HCT116 (cell line): Measurements from ENCODE around the gene ARHGAP8. TPM values are rescaled to one million over a fixed set of nuclear protein-coding genes. Genes with fewer than 3 reads are reported as not detected.

ENCODE experiments used
- ATAC-seq: fragments of 200-7000 bp; cut with Tn5 transposase; 2 replicates; pipeline ENCODE4 v1.9.1; 2020; ENCODE audit warnings: mild to moderate bottlenecking, moderate library complexity
- BruUV-seq: library from RNA; stranded (reverse); fragments of 400-500 nt; replicated peaks from 2 replicates; lab custom pipeline; 2021; lab: Mats Ljungman, UMichigan
- CTCF ChIA-PET: fragments of 300-600 bp; sonication (Branson Sonifier 250); formaldehyde crosslinking; loops from one replicate; lab custom pipeline; 2021; ENCODE audit warnings: antibody characterized with exemption; lab: Charles Lee
- POLR2A ChIA-PET: fragments of 300-600, 350-600 bp; sonication (Branson Sonifier 250); formaldehyde crosslinking; loops from one replicate; lab custom pipeline; 2021; ENCODE audit warnings: antibody characterized with exemption; lab: Charles Lee
- RAD21 ChIA-PET, 2 experiments: fragments of 300-600 bp; sonication (Branson Sonifier 250); formaldehyde crosslinking; loops; one replicate each; lab custom pipeline; 2023; ENCODE audit warnings: low total read pairs in 2 of 2; ENCODE audit not compliant: uncharacterized antibody in 2 of 2, unreplicated experiment in 2 of 2, low non-redundant PET in 1 of 2; lab: Charles Lee
- DNase-seq: peaks from one replicate; pipeline ENCODE4 v3.0.0-alpha.2; 2010; ENCODE audit warnings: low read depth, low spot score
- H2AFZ ChIP-seq: fragments of 200-600 bp; shearing (Covaris generic), sonication (generic); 2 replicates; pipeline ENCODE4 v1.6.1; 2017; ENCODE audit warnings: low read depth, mixed run types, mixed read lengths, antibody characterized with exemption, low read length; ENCODE audit not compliant: poor library complexity, severe bottlenecking
- H3K27ac ChIP-seq: 2 replicates; pipeline ENCODE4 v1.5.1; 2012; ENCODE audit warnings: low read depth, low read length
- H3K27me3 ChIP-seq: fragments of 200-600 bp; sonication (generic); 2 replicates; pipeline ENCODE4 v1.6.1; 2016; ENCODE audit warnings: mixed run types, low read length, mixed read lengths; ENCODE audit not compliant: insufficient read depth
- H3K36me3 ChIP-seq, 2 experiments: fragments of 200-500 bp in 1 of 2; fragments of 200-600 bp in 1 of 2; sonication (Bioruptor generic) in 1 of 2; sonication (generic) in 1 of 2; 2 replicates each; pipeline versions ENCODE4 v1.5.1 to v1.6.1; 2014 to 2016; ENCODE audit warnings: low read length in 2 of 2, inconsistent platforms in 1 of 2, mixed read lengths in 1 of 2, mixed run types in 1 of 2; ENCODE audit not compliant: insufficient read depth in 2 of 2, control insufficient read depth in 1 of 2
- H3K4me1 ChIP-seq, 2 experiments: fragments of 200-600 bp in 1 of 2; sonication (generic) in 1 of 2; 2 replicates each; pipeline versions ENCODE4 v1.5.1 to v1.6.1; 2012 to 2017; ENCODE audit warnings: low read length in 2 of 2, inconsistent platforms in 1 of 2, mild to moderate bottlenecking in 1 of 2, mixed read lengths in 1 of 2, mixed run types in 1 of 2, moderate library complexity in 1 of 2; ENCODE audit not compliant: insufficient read depth in 2 of 2, control insufficient read depth in 1 of 2
- H3K4me2 ChIP-seq: fragments of 200-600 bp; sonication (generic); 2 replicates; pipeline ENCODE4 v1.6.1; 2017; ENCODE audit warnings: mixed run types, low read length, mixed read lengths
- H3K4me3 ChIP-seq, 2 experiments: fragments of 200-600 bp in 1 of 2; sonication (generic) in 1 of 2; replicated peaks in 1 of 2; 2 replicates each; pipeline ENCODE4 v1.5.1; 2011 to 2016; ENCODE audit warnings: low read length in 2 of 2, control low read depth in 1 of 2, low read depth in 1 of 2, mild to moderate bottlenecking in 1 of 2, mixed read lengths in 1 of 2, mixed run types in 1 of 2
- H3K79me2 ChIP-seq: fragments of 200-600 bp; sonication (generic); 2 replicates; pipeline ENCODE4 v1.6.1; 2017; ENCODE audit warnings: mild to moderate bottlenecking, mixed run types, low read length, moderate library complexity, mixed read lengths; ENCODE audit not compliant: insufficient read depth
- H3K9ac ChIP-seq: fragments of 200-600 bp; sonication (generic); 2 replicates; pipeline ENCODE4 v1.6.1; 2016; ENCODE audit warnings: low read length, mixed read lengths
- H3K9me2 ChIP-seq: fragments of 200-600 bp; sonication (generic), shearing (Covaris generic); 2 replicates; pipeline ENCODE4 v1.6.1; 2017; ENCODE audit warnings: mixed run types, mild to moderate bottlenecking, moderate library complexity; ENCODE audit not compliant: insufficient read depth
- H3K9me3 ChIP-seq, 2 experiments: fragments of 200-500 bp in 1 of 2; fragments of 200-600 bp in 1 of 2; sonication (Bioruptor generic) in 1 of 2; sonication (generic) in 1 of 2; 2 replicates each; pipeline ENCODE4 v1.6.1; 2014 to 2017; ENCODE audit warnings: low read length in 2 of 2, mixed read lengths in 2 of 2, inconsistent platforms in 1 of 2, low read depth in 1 of 2, mild to moderate bottlenecking in 1 of 2, mixed run types in 1 of 2, moderate library complexity in 1 of 2; ENCODE audit not compliant: control insufficient read depth in 1 of 2, insufficient read depth in 1 of 2
- H4K20me1 ChIP-seq: fragments of 200-600 bp; sonication (generic), shearing (Covaris generic); 2 replicates; pipeline ENCODE4 v1.6.1; 2017; ENCODE audit warnings: mixed run types, mild to moderate bottlenecking, moderate library complexity; ENCODE audit not compliant: insufficient read depth
- CBX3 ChIP-seq: IDR thresholded peaks from 2 replicates; pipeline ENCODE4 v1.6.1; 2012; ENCODE audit warnings: low read depth
- CEBPB ChIP-seq: IDR thresholded peaks from 2 replicates; pipeline ENCODE4 v1.6.1; 2012; ENCODE audit warnings: low read depth
- EZH2phosphoT487 ChIP-seq: fragments of 200-600 bp; IDR thresholded peaks from 2 replicates; pipeline ENCODE4 v1.6.1; 2018; ENCODE audit warnings: antibody characterized with exemption, borderline replicate concordance
- FOSL1 ChIP-seq: IDR thresholded peaks from 2 replicates; pipeline ENCODE4 v1.6.1; 2012; ENCODE audit warnings: low read depth
- JUND ChIP-seq: IDR thresholded peaks from 2 replicates; pipeline ENCODE4 v1.6.1; 2012
- POLR2A ChIP-seq: IDR thresholded peaks from 2 replicates; pipeline ENCODE4 v1.7.0; 2011; ENCODE audit warnings: borderline replicate concordance; ENCODE audit not compliant: insufficient read depth, insufficient read length; ENCODE audit errors: extremely low read depth
- POLR2AphosphoS5 ChIP-seq: IDR thresholded peaks from 2 replicates; pipeline ENCODE4 v1.6.1; 2011; ENCODE audit warnings: mild to moderate bottlenecking, low read depth, low read length, moderate library complexity
- SP1 ChIP-seq: IDR thresholded peaks from 2 replicates; pipeline ENCODE4 v1.6.1; 2012; ENCODE audit warnings: low read depth
- SRF ChIP-seq: IDR thresholded peaks from 2 replicates; pipeline ENCODE4 v1.6.1; 2012; ENCODE audit warnings: low read depth
- TCF7L2 ChIP-seq: IDR thresholded peaks from 2 replicates; pipeline ENCODE4 v1.7.0; 2011; ENCODE audit warnings: borderline replicate concordance, inconsistent platforms; ENCODE audit not compliant: insufficient read depth, insufficient read length; ENCODE audit errors: extremely low read depth
- YY1 ChIP-seq: IDR thresholded peaks from 2 replicates; pipeline ENCODE4 v1.6.1; 2011; ENCODE audit warnings: low read length, low read depth, moderate library complexity, mild to moderate bottlenecking; ENCODE audit not compliant: insufficient replicate concordance; ENCODE audit errors: extremely low read depth
- ZFX ChIP-seq: fragments of 450-650 bp; IDR thresholded peaks from 2 replicates; pipeline ENCODE4 v1.6.1; 2017
- ZNF274 ChIP-seq: fragments of 200-500 bp; sonication (Bioruptor generic); IDR thresholded peaks from 2 replicates; pipeline ENCODE4 v1.6.1; 2014; ENCODE audit warnings: mild to moderate bottlenecking, low read depth, low read length, inconsistent platforms
- intact Hi-C: fragments of 100-400 bp; cut with micrococcal nuclease; formaldehyde crosslinking; loops from 2 replicates; pipeline ENCODE4 v1.10.0; 2022
- total RNA-seq: library from RNA; stranded (reverse); gene quantifications from one replicate; pipeline ENCODE4 v1.2.1, GENCODE V29; 2021; ENCODE audit not compliant: unreplicated experiment
- TF ChIP-seq, protein P1 (sequence below): IDR thresholded peaks from 2 replicates; pipeline ENCODE4 v1.6.1; 2011; ENCODE audit warnings: mild to moderate bottlenecking, low read length, moderate library complexity; ENCODE audit not compliant: insufficient replicate concordance; ENCODE audit errors: extremely low read depth
- TF ChIP-seq, protein P2 (sequence below): IDR thresholded peaks from 2 replicates; pipeline ENCODE4 v1.6.1; 2012
- TF ChIP-seq, protein P3 (sequence below), 3 experiments: fragments of 200-600 bp in 1 of 3; sonication (generic) in 1 of 3; IDR thresholded peaks in 2 of 3; conservative IDR thresholded peaks in 1 of 3; 2 replicates each; pipeline ENCODE4 v1.5.1; 2012 to 2017; ENCODE audit warnings: low read depth in 2 of 3, low read length in 2 of 3, antibody characterized with exemption in 1 of 3, borderline replicate concordance in 1 of 3, control low read depth in 1 of 3, mild to moderate bottlenecking in 1 of 3, mixed read lengths in 1 of 3, mixed run types in 1 of 3, moderate library complexity in 1 of 3; ENCODE audit not compliant: insufficient read depth in 1 of 3
- TF ChIP-seq, protein P4 (sequence below): IDR thresholded peaks from 2 replicates; pipeline ENCODE4 v1.6.1; 2012

The ARHGAP8 gene
- total RNA-seq, 1 experiment from 2014 or later, result 67.5 TPM

DNA sequence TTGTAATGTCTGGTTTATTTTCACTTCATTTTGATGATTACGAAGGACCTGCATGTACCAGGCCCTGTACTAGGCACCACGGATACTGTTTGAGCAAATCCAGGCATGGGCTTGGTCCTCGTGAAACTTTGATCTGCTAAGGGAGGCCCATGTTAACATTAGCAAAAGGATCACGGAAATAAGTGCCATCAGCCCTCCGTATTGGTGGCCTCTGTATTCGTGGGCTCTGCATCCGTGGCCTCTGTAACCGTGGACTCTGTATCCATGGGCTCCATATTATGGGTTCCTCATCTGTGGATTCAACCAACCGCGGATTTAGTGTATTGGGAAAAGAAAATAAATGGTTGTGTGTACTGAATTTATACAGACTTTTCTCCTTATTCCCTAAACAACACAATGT lies 8.7 kb downstream of the ARHGAP8 start:
- no peak overlapping the region for H2AFZ ChIP-seq
- peaks cover 12% of the 10 kb centered on the region; the same call in 1 of the 2 replicates for H4K20me1 ChIP-seq
- DNase-seq (no peak), ATAC-seq (no peak)
- H3K4me2 ChIP-seq, result no peak overlapping the region
- ChIA-PET POLR2A (no interaction called here), CTCF (no interaction called here), RAD21 (interaction anchor here in 1 of 2 experiments (0.5 kb wide), 1 partner anchor 13 kb away, joined by 4 read pairs; no protein-coding TSS in a partner anchor)
- peaks cover 27 to 32% of the 10 kb centered on the region in 2 experiments for H3K4me1 ChIP-seq
- no peak for TF ChIP-seq FOSL1
- TF ChIP-seq TCF7L2, result no peak
- TF ChIP-seq ZFX, result no peak
- no peak for TF ChIP-seq ZNF274
- TF ChIP-seq YY1, result no peak
- TF ChIP-seq SRF, result no peak
- TF ChIP-seq, protein P1, sequence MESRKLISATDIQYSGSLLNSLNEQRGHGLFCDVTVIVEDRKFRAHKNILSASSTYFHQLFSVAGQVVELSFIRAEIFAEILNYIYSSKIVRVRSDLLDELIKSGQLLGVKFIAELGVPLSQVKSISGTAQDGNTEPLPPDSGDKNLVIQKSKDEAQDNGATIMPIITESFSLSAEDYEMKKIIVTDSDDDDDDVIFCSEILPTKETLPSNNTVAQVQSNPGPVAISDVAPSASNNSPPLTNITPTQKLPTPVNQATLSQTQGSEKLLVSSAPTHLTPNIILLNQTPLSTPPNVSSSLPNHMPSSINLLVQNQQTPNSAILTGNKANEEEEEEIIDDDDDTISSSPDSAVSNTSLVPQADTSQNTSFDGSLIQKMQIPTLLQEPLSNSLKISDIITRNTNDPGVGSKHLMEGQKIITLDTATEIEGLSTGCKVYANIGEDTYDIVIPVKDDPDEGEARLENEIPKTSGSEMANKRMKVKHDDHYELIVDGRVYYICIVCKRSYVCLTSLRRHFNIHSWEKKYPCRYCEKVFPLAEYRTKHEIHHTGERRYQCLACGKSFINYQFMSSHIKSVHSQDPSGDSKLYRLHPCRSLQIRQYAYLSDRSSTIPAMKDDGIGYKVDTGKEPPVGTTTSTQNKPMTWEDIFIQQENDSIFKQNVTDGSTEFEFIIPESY, result no peak
- no peak for TF ChIP-seq POLR2A
- no peak for TF ChIP-seq CEBPB
- TF ChIP-seq, protein P2, sequence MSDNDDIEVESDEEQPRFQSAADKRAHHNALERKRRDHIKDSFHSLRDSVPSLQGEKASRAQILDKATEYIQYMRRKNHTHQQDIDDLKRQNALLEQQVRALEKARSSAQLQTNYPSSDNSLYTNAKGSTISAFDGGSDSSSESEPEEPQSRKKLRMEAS, result no peak
- no peak for TF ChIP-seq JUND
- TF ChIP-seq, protein P3, sequence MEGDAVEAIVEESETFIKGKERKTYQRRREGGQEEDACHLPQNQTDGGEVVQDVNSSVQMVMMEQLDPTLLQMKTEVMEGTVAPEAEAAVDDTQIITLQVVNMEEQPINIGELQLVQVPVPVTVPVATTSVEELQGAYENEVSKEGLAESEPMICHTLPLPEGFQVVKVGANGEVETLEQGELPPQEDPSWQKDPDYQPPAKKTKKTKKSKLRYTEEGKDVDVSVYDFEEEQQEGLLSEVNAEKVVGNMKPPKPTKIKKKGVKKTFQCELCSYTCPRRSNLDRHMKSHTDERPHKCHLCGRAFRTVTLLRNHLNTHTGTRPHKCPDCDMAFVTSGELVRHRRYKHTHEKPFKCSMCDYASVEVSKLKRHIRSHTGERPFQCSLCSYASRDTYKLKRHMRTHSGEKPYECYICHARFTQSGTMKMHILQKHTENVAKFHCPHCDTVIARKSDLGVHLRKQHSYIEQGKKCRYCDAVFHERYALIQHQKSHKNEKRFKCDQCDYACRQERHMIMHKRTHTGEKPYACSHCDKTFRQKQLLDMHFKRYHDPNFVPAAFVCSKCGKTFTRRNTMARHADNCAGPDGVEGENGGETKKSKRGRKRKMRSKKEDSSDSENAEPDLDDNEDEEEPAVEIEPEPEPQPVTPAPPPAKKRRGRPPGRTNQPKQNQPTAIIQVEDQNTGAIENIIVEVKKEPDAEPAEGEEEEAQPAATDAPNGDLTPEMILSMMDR (IDR thresholded peaks at IDR 0.05 in 2 of 3, conservative IDR thresholded peaks at IDR 0.05 in 1 of 3; ENCODE audit: borderline replicate concordance in 1 of 3, insufficient read depth in 1 of 3, low read depth in 2 of 3, low read length in 2 of 3), result no peak
- TF ChIP-seq POLR2AphosphoS5, result no peak
- no peak for TF ChIP-seq SP1
- TF ChIP-seq, protein P4, sequence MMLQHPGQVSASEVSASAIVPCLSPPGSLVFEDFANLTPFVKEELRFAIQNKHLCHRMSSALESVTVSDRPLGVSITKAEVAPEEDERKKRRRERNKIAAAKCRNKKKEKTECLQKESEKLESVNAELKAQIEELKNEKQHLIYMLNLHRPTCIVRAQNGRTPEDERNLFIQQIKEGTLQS, result no peak
- no peak for TF ChIP-seq EZH2phosphoT487
- TF ChIP-seq CBX3, result no peak
- peaks cover 99% of the 10 kb centered on the region for H3K79me2 ChIP-seq
- H3K27me3 ChIP-seq, result no peaks in the 10 kb centered on the region
- H3K36me3 ChIP-seq, result peaks cover 0 to 4% of the 10 kb centered on the region in 2 experiments; a peak in 1 of 4 replicates
- no peak overlapping the region for H3K4me3 ChIP-seq
- no peaks in the 10 kb centered on the region for H3K9me3 ChIP-seq
- no peak overlapping the region for H3K27ac ChIP-seq
- no TSS peak for BruUV-seq
- intact Hi-C loops, result no loop called here
- no peaks in the 10 kb centered on the region for H3K9me2 ChIP-seq
- no peak overlapping the region for H3K9ac ChIP-seq
